Peyer's patch (tissue), 4 donors: ENCODE data around the gene OBSL1.

Experiments used
- POLR2A ChIP-seq, 2 donors: fragments of 450-650 bp; IDR thresholded peaks; one replicate each; pipeline ENCODE4 v1.5.1; 2017; ENCODE audit warnings: antibody characterized with exemption in 2 of 2, mild to moderate bottlenecking in 2 of 2, moderate library complexity in 2 of 2
- TF ChIP-seq, protein P1 (sequence below), 6 experiments: fragments of 450-650 bp in 4 of 6; fragments of 200-600 bp in 2 of 6; sonication (generic) in 1 of 6; IDR thresholded peaks; one replicate each; pipeline ENCODE4 v1.5.1; 2017 to 2019; ENCODE audit warnings: antibody characterized with exemption in 6 of 6, mild to moderate bottlenecking in 3 of 6, moderate library complexity in 1 of 6

DNA sequence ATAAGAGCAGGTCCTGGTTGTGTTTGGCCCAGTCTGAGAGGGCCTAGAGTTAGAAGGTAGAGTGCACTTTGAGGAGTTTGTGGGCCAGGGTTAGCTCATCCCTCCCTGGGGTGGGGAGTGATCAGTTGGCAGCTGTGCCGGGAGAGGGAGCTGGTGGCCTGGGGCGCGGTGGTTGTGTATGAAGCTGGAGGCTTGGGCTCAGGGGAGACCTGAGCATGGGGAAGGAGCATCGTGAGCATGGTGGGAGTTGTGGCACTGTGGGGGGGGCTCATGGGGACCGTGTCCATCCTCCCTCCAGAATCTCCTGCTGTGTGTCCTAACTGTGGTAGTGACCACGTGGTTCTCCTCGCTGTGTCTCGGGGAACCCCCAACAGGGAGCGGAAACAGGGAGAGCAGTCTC lies 40.0 kb upstream of the OBSL1 start:
- no peak for TF ChIP-seq POLR2A (IDR thresholded peaks at IDR 0.05)
- TF ChIP-seq, protein P1, sequence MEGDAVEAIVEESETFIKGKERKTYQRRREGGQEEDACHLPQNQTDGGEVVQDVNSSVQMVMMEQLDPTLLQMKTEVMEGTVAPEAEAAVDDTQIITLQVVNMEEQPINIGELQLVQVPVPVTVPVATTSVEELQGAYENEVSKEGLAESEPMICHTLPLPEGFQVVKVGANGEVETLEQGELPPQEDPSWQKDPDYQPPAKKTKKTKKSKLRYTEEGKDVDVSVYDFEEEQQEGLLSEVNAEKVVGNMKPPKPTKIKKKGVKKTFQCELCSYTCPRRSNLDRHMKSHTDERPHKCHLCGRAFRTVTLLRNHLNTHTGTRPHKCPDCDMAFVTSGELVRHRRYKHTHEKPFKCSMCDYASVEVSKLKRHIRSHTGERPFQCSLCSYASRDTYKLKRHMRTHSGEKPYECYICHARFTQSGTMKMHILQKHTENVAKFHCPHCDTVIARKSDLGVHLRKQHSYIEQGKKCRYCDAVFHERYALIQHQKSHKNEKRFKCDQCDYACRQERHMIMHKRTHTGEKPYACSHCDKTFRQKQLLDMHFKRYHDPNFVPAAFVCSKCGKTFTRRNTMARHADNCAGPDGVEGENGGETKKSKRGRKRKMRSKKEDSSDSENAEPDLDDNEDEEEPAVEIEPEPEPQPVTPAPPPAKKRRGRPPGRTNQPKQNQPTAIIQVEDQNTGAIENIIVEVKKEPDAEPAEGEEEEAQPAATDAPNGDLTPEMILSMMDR (IDR thresholded peaks at IDR 0.05): no peak
